CD4-positive, alpha-beta T cell (primary cell): ENCODE data around the gene ERN1. TPM values are rescaled to one million over a fixed set of nuclear protein-coding genes. Genes with fewer than 3 reads are reported as not detected.

Experiments
- ATAC-seq: fragments of 200-7000 bp; cut with Tn5 transposase; one replicate; pipeline ENCODE4 v1.10.0; 2022; ENCODE audit warnings: mild to moderate bottlenecking; ENCODE audit not compliant: poor library complexity
- CTCF ChIA-PET: fragments of 350-600 bp; sonication (Branson Sonifier 250); formaldehyde crosslinking; loops from one replicate; lab custom pipeline; 2021; ENCODE audit warnings: antibody characterized with exemption, inconsistent platforms; lab: Charles Lee
- POLR2A ChIA-PET: fragments of 350-600 bp; sonication (Branson Sonifier 250); formaldehyde crosslinking; loops from one replicate; lab custom pipeline; 2021; ENCODE audit warnings: antibody characterized with exemption, inconsistent platforms; lab: Charles Lee
- DNase-seq, 14 experiments: peaks; one replicate each; pipeline ENCODE4 v3.0.0-alpha.2; 2013 to 2020; ENCODE audit warnings: mixed read lengths in 2 of 14
- H3K27ac ChIP-seq, 2 donors: one replicate each; pipeline versions ENCODE4 v1.5.1 to v1.7.0; 2013; ENCODE audit warnings: low read length in 2 of 2, low read depth in 1 of 2, mild to moderate bottlenecking in 1 of 2
- H3K27me3 ChIP-seq, 2 experiments: 1 replicate in 1 of 2; 2 replicates in 1 of 2; pipeline versions ENCODE4 v1.6.1 to v1.7.0; 2013; ENCODE audit warnings: low read length in 2 of 2, control low read depth in 1 of 2, mild to moderate bottlenecking in 1 of 2, moderate library complexity in 1 of 2; ENCODE audit not compliant: insufficient read depth in 2 of 2, control insufficient read depth in 1 of 2
- H3K36me3 ChIP-seq: one replicate; pipeline ENCODE4 v1.6.1; 2013; ENCODE audit warnings: low read length, control low read depth; ENCODE audit not compliant: insufficient read depth
- H3K4me1 ChIP-seq: one replicate; pipeline ENCODE4 v1.6.1; 2013; ENCODE audit warnings: low read length, control low read depth; ENCODE audit not compliant: insufficient read depth
- H3K4me3 ChIP-seq: one replicate; pipeline ENCODE4 v1.5.1; 2013; ENCODE audit warnings: mild to moderate bottlenecking, low read length, moderate library complexity
- H3K9me3 ChIP-seq, 2 experiments: 1 replicate in 1 of 2; 2 replicates in 1 of 2; pipeline versions ENCODE4 v1.6.1 to v1.7.0; 2013; ENCODE audit warnings: low read length in 2 of 2, mild to moderate bottlenecking in 2 of 2, control low read depth in 1 of 2, moderate library complexity in 1 of 2; ENCODE audit not compliant: control insufficient read depth in 1 of 2, insufficient read depth in 1 of 2
- H3K27ac Mint-ChIP-seq: one replicate; pipeline ENCODE4 v1.8.0; 2020; ENCODE audit warnings: mixed read lengths
- H3K27me3 Mint-ChIP-seq: one replicate; pipeline ENCODE4 v1.8.0; 2021; ENCODE audit warnings: mixed read lengths
- H3K36me3 Mint-ChIP-seq: one replicate; pipeline ENCODE4 v1.8.0; 2021; ENCODE audit warnings: low read depth, mixed read lengths
- H3K4me1 Mint-ChIP-seq: one replicate; pipeline ENCODE4 v1.8.0; 2021; ENCODE audit warnings: low read depth, mixed read lengths
- H3K4me3 Mint-ChIP-seq: one replicate; pipeline ENCODE4 v1.8.0; 2020; ENCODE audit warnings: mild to moderate bottlenecking, mixed read lengths
- H3K9me3 Mint-ChIP-seq: one replicate; pipeline ENCODE4 v1.8.0; 2020; ENCODE audit warnings: mixed read lengths
- intact Hi-C, 2 experiments: fragments of 100-400 bp; cut with DNase I in 1 of 2; cut with micrococcal nuclease in 1 of 2; formaldehyde crosslinking; loops; one replicate each; pipeline versions ENCODE4 v1.15.1 to v1.9.0; 2023 to 2025; cut with DNase I, micrococcal nuclease
- total RNA-seq, 174 experiments: library from RNA in 2 of 174; stranded (reverse) in 2 of 174; gene quantifications; one replicate each; pipeline ENCODE4 v1.2.3 and lab custom pipeline; 2021 to 2026
- TF ChIP-seq, protein P1 (sequence below): fragments of 200-600 bp; IDR thresholded peaks from one replicate; pipeline ENCODE4 v1.8.0; 2022; ENCODE audit warnings: antibody characterized with exemption, mild to moderate bottlenecking

ERN1 gene
- total RNA-seq, 2 experiments from 2014 or later, result 62.7 to 67.8 TPM

DNA sequence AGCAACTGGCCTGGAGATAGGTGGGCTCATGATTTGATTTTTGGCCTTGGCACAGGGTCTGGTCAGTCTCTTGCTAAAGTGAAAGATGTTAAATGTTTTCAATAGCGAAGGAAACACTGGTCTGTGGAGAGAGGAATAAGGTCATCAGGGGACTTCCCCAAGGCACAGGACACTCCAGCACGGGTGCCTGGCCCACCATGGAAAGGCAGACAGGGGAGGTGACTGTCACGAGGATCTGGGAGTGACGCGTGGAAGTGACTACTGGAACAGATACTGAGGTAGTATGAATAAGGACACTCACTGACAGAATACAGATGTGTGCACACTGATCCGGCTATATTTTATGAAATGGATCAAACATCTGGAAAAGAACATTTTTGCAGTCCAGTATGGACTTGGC lies 92.8 kb downstream of the ERN1 start:
- peaks cover 9% of the 10 kb centered on the region for H3K4me1 ChIP-seq
- H3K36me3 Mint-ChIP-seq, result peaks cover 18% of the 10 kb centered on the region
- CTCF ChIA-PET, result interaction anchor here (0.8 to 3.0 kb wide), 2 partner anchors 8 to 97 kb away, joined by 4 to 6 read pairs; no protein-coding TSS in a partner anchor
- ATAC-seq (no peak), DNase-seq (no peak)
- no peaks in the 10 kb centered on the region for H3K9me3 Mint-ChIP-seq
- no peaks in the 10 kb centered on the region for H3K27me3 Mint-ChIP-seq
- no peaks in the 10 kb centered on the region for H3K9me3 ChIP-seq
- TF ChIP-seq, protein P1, sequence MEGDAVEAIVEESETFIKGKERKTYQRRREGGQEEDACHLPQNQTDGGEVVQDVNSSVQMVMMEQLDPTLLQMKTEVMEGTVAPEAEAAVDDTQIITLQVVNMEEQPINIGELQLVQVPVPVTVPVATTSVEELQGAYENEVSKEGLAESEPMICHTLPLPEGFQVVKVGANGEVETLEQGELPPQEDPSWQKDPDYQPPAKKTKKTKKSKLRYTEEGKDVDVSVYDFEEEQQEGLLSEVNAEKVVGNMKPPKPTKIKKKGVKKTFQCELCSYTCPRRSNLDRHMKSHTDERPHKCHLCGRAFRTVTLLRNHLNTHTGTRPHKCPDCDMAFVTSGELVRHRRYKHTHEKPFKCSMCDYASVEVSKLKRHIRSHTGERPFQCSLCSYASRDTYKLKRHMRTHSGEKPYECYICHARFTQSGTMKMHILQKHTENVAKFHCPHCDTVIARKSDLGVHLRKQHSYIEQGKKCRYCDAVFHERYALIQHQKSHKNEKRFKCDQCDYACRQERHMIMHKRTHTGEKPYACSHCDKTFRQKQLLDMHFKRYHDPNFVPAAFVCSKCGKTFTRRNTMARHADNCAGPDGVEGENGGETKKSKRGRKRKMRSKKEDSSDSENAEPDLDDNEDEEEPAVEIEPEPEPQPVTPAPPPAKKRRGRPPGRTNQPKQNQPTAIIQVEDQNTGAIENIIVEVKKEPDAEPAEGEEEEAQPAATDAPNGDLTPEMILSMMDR, result no peak
- intact Hi-C loops, result no loop called here
- H3K27ac ChIP-seq, result no peak overlapping the region
- peaks cover 43% of the 10 kb centered on the region for H3K36me3 ChIP-seq
- peaks cover 8% of the 10 kb centered on the region for H3K4me1 Mint-ChIP-seq
- POLR2A ChIA-PET, result interaction anchor here (1.0 kb wide), 1 partner anchor 17 kb away, joined by 3 read pairs; the partner anchor contains the start of gene ICAM2
- H3K4me3 Mint-ChIP-seq, result no peak overlapping the region
- no peak overlapping the region for H3K27ac Mint-ChIP-seq
- no peak overlapping the region for H3K4me3 ChIP-seq
- no peaks in the 10 kb centered on the region for H3K27me3 ChIP-seq

DNA sequence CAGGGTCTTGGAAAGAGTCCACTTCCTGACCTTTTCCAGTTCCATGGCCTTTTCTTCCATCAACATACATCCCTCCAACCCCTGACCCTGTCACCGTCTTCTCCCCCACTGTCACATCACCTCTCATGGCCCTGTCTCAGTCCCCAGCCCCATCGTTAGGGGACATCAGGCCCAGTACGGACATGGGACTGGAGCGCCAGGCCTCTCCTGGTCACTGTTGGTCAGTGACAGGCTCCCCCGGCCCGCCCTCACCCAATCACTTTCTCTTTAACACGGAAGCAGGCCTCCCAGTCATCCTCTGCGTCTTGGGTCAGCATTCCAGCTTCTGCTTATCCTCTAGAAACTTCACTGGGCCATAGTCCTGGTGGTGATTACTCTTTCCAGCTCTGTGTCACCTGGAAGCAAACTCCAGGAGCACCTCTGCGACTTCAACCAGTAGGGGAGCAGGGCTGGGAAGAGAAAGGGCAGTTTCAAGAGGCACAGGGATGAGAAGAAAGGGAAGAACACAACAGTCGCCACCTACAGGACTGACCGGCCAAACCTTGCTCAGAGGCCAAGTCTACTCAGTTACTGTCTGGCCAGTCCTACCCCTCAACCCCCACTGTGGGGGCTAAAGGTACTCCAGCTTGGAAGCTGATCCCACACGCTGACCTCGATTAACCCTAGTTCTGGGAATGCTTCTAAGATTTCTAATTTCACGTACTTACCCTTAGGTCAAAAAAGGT lies 93.6 kb downstream of the ERN1 start:
- Histone ChIP-seq H3K4me3 (no peak overlapping the region), H3K36me3 (peaks cover 35% of the 10 kb centered on the region), H3K9me3 (no peaks in the 10 kb centered on the region), H3K27ac (no peak overlapping the region), H3K27me3 (no peaks in the 10 kb centered on the region), H3K4me1 (peaks cover 6% of the 10 kb centered on the region)
- TF ChIP-seq, protein P1, result no peak
- H3K4me3 Mint-ChIP-seq, result no peak overlapping the region
- CTCF ChIA-PET, result interaction anchor here (1.4 to 3.0 kb wide), 2 partner anchors 10 to 98 kb away, joined by 4 to 6 read pairs; no protein-coding TSS in a partner anchor
- H3K4me1 Mint-ChIP-seq, result no peaks in the 10 kb centered on the region
- POLR2A ChIA-PET, result interaction anchor here (1.0 kb wide), 1 partner anchor 16 kb away, joined by 3 read pairs; the partner anchor contains the start of gene ICAM2
- DNase-seq (no peak), ATAC-seq (no peak)
- H3K9me3 Mint-ChIP-seq, result no peaks in the 10 kb centered on the region
- intact Hi-C loops, result no loop called here
- H3K36me3 Mint-ChIP-seq, result peaks cover 9% of the 10 kb centered on the region
- H3K27ac Mint-ChIP-seq, result no peak overlapping the region
- H3K27me3 Mint-ChIP-seq, result no peaks in the 10 kb centered on the region

DNA sequence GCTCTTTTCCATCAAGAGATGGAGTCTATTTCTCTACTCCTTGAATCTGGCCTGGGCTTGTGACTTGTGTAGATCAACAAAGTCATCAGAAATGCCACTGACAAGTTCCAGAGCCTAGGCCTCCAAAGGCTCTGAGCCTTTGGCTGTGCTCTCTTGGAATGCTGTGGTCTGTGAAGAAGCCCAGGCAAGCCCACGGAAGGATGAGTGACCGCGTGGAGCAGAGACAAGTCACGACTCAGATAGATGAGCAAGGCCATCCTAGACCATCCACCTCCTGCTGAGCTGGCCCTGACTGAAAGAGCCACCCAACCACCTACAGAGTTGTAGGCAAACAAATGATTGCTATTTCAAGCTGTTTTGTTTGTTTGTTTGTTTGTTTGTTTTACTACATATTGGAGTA lies 97.9 kb downstream of the ERN1 start:
- Histone ChIP-seq H3K27me3 (no peaks in the 10 kb centered on the region), H3K4me1 (peaks cover 23% of the 10 kb centered on the region), H3K9me3 (no peaks in the 10 kb centered on the region), H3K36me3 (no peaks in the 10 kb centered on the region), H3K4me3 (no peak overlapping the region), H3K27ac (no peak overlapping the region)
- Mint-ChIP-seq H3K36me3 (no peaks in the 10 kb centered on the region), H3K4me3 (no peak overlapping the region), H3K27ac (no peak overlapping the region), H3K4me1 (peaks cover 9% of the 10 kb centered on the region), H3K9me3 (no peaks in the 10 kb centered on the region), H3K27me3 (no peaks in the 10 kb centered on the region)
- TF ChIP-seq, protein P1, result no peak
- CTCF ChIA-PET, result no interaction called here
- intact Hi-C loops, result no loop called here
- POLR2A ChIA-PET, result interaction anchor here (0.7 to 1.9 kb wide), 2 partner anchors 10 to 114 kb away, joined by 3 to 4 read pairs; no protein-coding TSS in a partner anchor
- no peak for ATAC-seq
- DNase-seq, result no peak
